LoVo (cell line): ENCODE results near the gene OR14C36.
"Not testable (repeated sequence)": the region's sequence is repeated elsewhere in the genome, so short reads cannot be mapped to it uniquely, and the experiment has no call there.

Experiments used
- DNase-seq: peaks from one replicate; pipeline ENCODE4 v3.0.0-alpha.2; 2016; ENCODE audit warnings: low spot score

The OR14C36 gene

GRCh38 chr1:248348475-248348874, at the start of gene OR14C36:
Gene OR14C36 (plus strand): TSS chr1:248348775. CDS start chr1:248348775, 0 bp downstream.
- no peak for DNase-seq

GRCh38 chr1:248303324-248303723, 45.3 kb upstream of the OR14C36 start, which contains the start of gene OR2T12:
Gene OR2T12 (minus strand): TSS chr1:248303424. CDS start chr1:248295578, 7,846 bp downstream.
- no peak for DNase-seq

- DNase-seq: not testable (repeated sequence)
Measured at GRCh38 chr1:248305672-248306071, 42.9 kb upstream of the OR14C36 start.

GRCh38 chr1:248306103-248306502, 42.5 kb upstream of the OR14C36 start:
- DNase-seq: no peak

GRCh38 chr1:248306740-248307139, 41.8 kb upstream of the OR14C36 start:
- DNase-seq: not testable (repeated sequence)

GRCh38 chr1:248316796-248317195, 31.8 kb upstream of the OR14C36 start:
- DNase-seq: no peak

- DNase-seq: no peak
Measured at GRCh38 chr1:248324468-248324867, 24.1 kb upstream of the OR14C36 start, which contains the start of gene OR2M7. Gene OR2M7 (minus strand): TSS chr1:248324568. CDS start chr1:248324568, 0 bp downstream.

- no peak for DNase-seq
Measured at GRCh38 chr1:248343451-248343850, 5.1 kb upstream of the OR14C36 start.

GRCh38 chr1:248359415-248359814, 10.8 kb downstream of the OR14C36 start:
- DNase-seq: no peak

GRCh38 chr1:248361121-248361715, 12.6 kb downstream of the OR14C36 start, which contains the start of gene OR2T4:
Gene OR2T4 (plus strand): TSS chr1:248361665. CDS start chr1:248361665, 0 bp downstream.
- DNase-seq: no peak

- no peak for DNase-seq
Measured at GRCh38 chr1:248366609-248367008, 18.0 kb downstream of the OR14C36 start.

GRCh38 chr1:248372394-248372793, 23.8 kb downstream of the OR14C36 start:
- no peak for DNase-seq

- no peak for DNase-seq
Measured at GRCh38 chr1:248373761-248374160, 25.2 kb downstream of the OR14C36 start.

- DNase-seq: no peak
Measured at GRCh38 chr1:248375446-248375845, 26.9 kb downstream of the OR14C36 start, which contains the start of gene OR2T6. Gene OR2T6 (plus strand): TSS chr1:248375746. CDS start chr1:248387609, 11,863 bp downstream.

GRCh38 chr1:248376916-248377315, 28.3 kb downstream of the OR14C36 start:
- no peak for DNase-seq

GRCh38 chr1:248380854-248381253, 32.3 kb downstream of the OR14C36 start:
- no peak for DNase-seq

GRCh38 chr1:248388426-248388825, 39.9 kb downstream of the OR14C36 start:
- DNase-seq: no peak

GRCh38 chr1:248393050-248393449, 44.5 kb downstream of the OR14C36 start:
- DNase-seq: no peak
